HCT116 (cell line): Measurements from ENCODE around the gene FRMD4A. TPM values are rescaled to one million over a fixed set of nuclear protein-coding genes. Genes with fewer than 3 reads are reported as not detected.

Source experiments
- ATAC-seq: fragments of 200-7000 bp; cut with Tn5 transposase; 2 replicates; pipeline ENCODE4 v1.9.1; 2020; ENCODE audit warnings: mild to moderate bottlenecking, moderate library complexity
- BruUV-seq: library from RNA; stranded (reverse); fragments of 400-500 nt; replicated peaks from 2 replicates; lab custom pipeline; 2021; lab: Mats Ljungman, UMichigan
- CTCF ChIA-PET: fragments of 300-600 bp; sonication (Branson Sonifier 250); formaldehyde crosslinking; loops from one replicate; lab custom pipeline; 2021; ENCODE audit warnings: antibody characterized with exemption; lab: Charles Lee
- POLR2A ChIA-PET: fragments of 300-600, 350-600 bp; sonication (Branson Sonifier 250); formaldehyde crosslinking; loops from one replicate; lab custom pipeline; 2021; ENCODE audit warnings: antibody characterized with exemption; lab: Charles Lee
- RAD21 ChIA-PET, 2 experiments: fragments of 300-600 bp; sonication (Branson Sonifier 250); formaldehyde crosslinking; loops; one replicate each; lab custom pipeline; 2023; ENCODE audit warnings: low total read pairs in 2 of 2; ENCODE audit not compliant: uncharacterized antibody in 2 of 2, unreplicated experiment in 2 of 2, low non-redundant PET in 1 of 2; lab: Charles Lee
- DNase-seq: peaks from one replicate; pipeline ENCODE4 v3.0.0-alpha.2; 2010; ENCODE audit warnings: low read depth, low spot score
- H2AFZ ChIP-seq: fragments of 200-600 bp; shearing (Covaris generic), sonication (generic); 2 replicates; pipeline ENCODE4 v1.6.1; 2017; ENCODE audit warnings: low read depth, mixed run types, mixed read lengths, antibody characterized with exemption, low read length; ENCODE audit not compliant: poor library complexity, severe bottlenecking
- H3K27ac ChIP-seq: 2 replicates; pipeline ENCODE4 v1.5.1; 2012; ENCODE audit warnings: low read depth, low read length
- H3K27me3 ChIP-seq: fragments of 200-600 bp; sonication (generic); 2 replicates; pipeline ENCODE4 v1.6.1; 2016; ENCODE audit warnings: mixed run types, low read length, mixed read lengths; ENCODE audit not compliant: insufficient read depth
- H3K36me3 ChIP-seq, 2 experiments: fragments of 200-500 bp in 1 of 2; fragments of 200-600 bp in 1 of 2; sonication (Bioruptor generic) in 1 of 2; sonication (generic) in 1 of 2; 2 replicates each; pipeline versions ENCODE4 v1.5.1 to v1.6.1; 2014 to 2016; ENCODE audit warnings: low read length in 2 of 2, inconsistent platforms in 1 of 2, mixed read lengths in 1 of 2, mixed run types in 1 of 2; ENCODE audit not compliant: insufficient read depth in 2 of 2, control insufficient read depth in 1 of 2
- H3K4me1 ChIP-seq, 2 experiments: fragments of 200-600 bp in 1 of 2; sonication (generic) in 1 of 2; 2 replicates each; pipeline versions ENCODE4 v1.5.1 to v1.6.1; 2012 to 2017; ENCODE audit warnings: low read length in 2 of 2, inconsistent platforms in 1 of 2, mild to moderate bottlenecking in 1 of 2, mixed read lengths in 1 of 2, mixed run types in 1 of 2, moderate library complexity in 1 of 2; ENCODE audit not compliant: insufficient read depth in 2 of 2, control insufficient read depth in 1 of 2
- H3K4me2 ChIP-seq: fragments of 200-600 bp; sonication (generic); 2 replicates; pipeline ENCODE4 v1.6.1; 2017; ENCODE audit warnings: mixed run types, low read length, mixed read lengths
- H3K4me3 ChIP-seq, 2 experiments: fragments of 200-600 bp in 1 of 2; sonication (generic) in 1 of 2; replicated peaks in 1 of 2; 2 replicates each; pipeline ENCODE4 v1.5.1; 2011 to 2016; ENCODE audit warnings: low read length in 2 of 2, control low read depth in 1 of 2, low read depth in 1 of 2, mild to moderate bottlenecking in 1 of 2, mixed read lengths in 1 of 2, mixed run types in 1 of 2
- H3K79me2 ChIP-seq: fragments of 200-600 bp; sonication (generic); 2 replicates; pipeline ENCODE4 v1.6.1; 2017; ENCODE audit warnings: mild to moderate bottlenecking, mixed run types, low read length, moderate library complexity, mixed read lengths; ENCODE audit not compliant: insufficient read depth
- H3K9ac ChIP-seq: fragments of 200-600 bp; sonication (generic); 2 replicates; pipeline ENCODE4 v1.6.1; 2016; ENCODE audit warnings: low read length, mixed read lengths
- H3K9me2 ChIP-seq: fragments of 200-600 bp; sonication (generic), shearing (Covaris generic); 2 replicates; pipeline ENCODE4 v1.6.1; 2017; ENCODE audit warnings: mixed run types, mild to moderate bottlenecking, moderate library complexity; ENCODE audit not compliant: insufficient read depth
- H3K9me3 ChIP-seq, 2 experiments: fragments of 200-500 bp in 1 of 2; fragments of 200-600 bp in 1 of 2; sonication (Bioruptor generic) in 1 of 2; sonication (generic) in 1 of 2; 2 replicates each; pipeline ENCODE4 v1.6.1; 2014 to 2017; ENCODE audit warnings: low read length in 2 of 2, mixed read lengths in 2 of 2, inconsistent platforms in 1 of 2, low read depth in 1 of 2, mild to moderate bottlenecking in 1 of 2, mixed run types in 1 of 2, moderate library complexity in 1 of 2; ENCODE audit not compliant: control insufficient read depth in 1 of 2, insufficient read depth in 1 of 2
- H4K20me1 ChIP-seq: fragments of 200-600 bp; sonication (generic), shearing (Covaris generic); 2 replicates; pipeline ENCODE4 v1.6.1; 2017; ENCODE audit warnings: mixed run types, mild to moderate bottlenecking, moderate library complexity; ENCODE audit not compliant: insufficient read depth
- CTCF ChIP-seq, 3 experiments: fragments of 200-600 bp in 1 of 3; sonication (generic) in 1 of 3; IDR thresholded peaks in 2 of 3; conservative IDR thresholded peaks in 1 of 3; 2 replicates each; pipeline ENCODE4 v1.5.1; 2012 to 2017; ENCODE audit warnings: low read depth in 2 of 3, low read length in 2 of 3, antibody characterized with exemption in 1 of 3, borderline replicate concordance in 1 of 3, control low read depth in 1 of 3, mild to moderate bottlenecking in 1 of 3, mixed read lengths in 1 of 3, mixed run types in 1 of 3, moderate library complexity in 1 of 3; ENCODE audit not compliant: insufficient read depth in 1 of 3
- EGR1 ChIP-seq: IDR thresholded peaks from 2 replicates; pipeline ENCODE4 v1.6.1; 2012; ENCODE audit warnings: low read depth
- JUND ChIP-seq: IDR thresholded peaks from 2 replicates; pipeline ENCODE4 v1.6.1; 2012
- SIN3A ChIP-seq: IDR thresholded peaks from 2 replicates; pipeline ENCODE4 v1.6.1; 2012; ENCODE audit warnings: low read depth
- SRF ChIP-seq: IDR thresholded peaks from 2 replicates; pipeline ENCODE4 v1.6.1; 2012; ENCODE audit warnings: low read depth
- TCF7L2 ChIP-seq: IDR thresholded peaks from 2 replicates; pipeline ENCODE4 v1.7.0; 2011; ENCODE audit warnings: borderline replicate concordance, inconsistent platforms; ENCODE audit not compliant: insufficient read depth, insufficient read length; ENCODE audit errors: extremely low read depth
- intact Hi-C: fragments of 100-400 bp; cut with micrococcal nuclease; formaldehyde crosslinking; loops from 2 replicates; pipeline ENCODE4 v1.10.0; 2022
- total RNA-seq: library from RNA; stranded (reverse); gene quantifications from one replicate; pipeline ENCODE4 v1.2.1, GENCODE V29; 2021; ENCODE audit not compliant: unreplicated experiment

The FRMD4A gene
- total RNA-seq, 1 experiment from 2014 or later = 0.20 TPM

- H4K20me1 ChIP-seq = no peaks in the 10 kb centered on the region
- DNase-seq = no peak
- H3K79me2 ChIP-seq = no peaks in the 10 kb centered on the region
- CTCF ChIA-PET = no interaction called here
- H3K9ac ChIP-seq = no peak overlapping the region
- RAD21 ChIA-PET = no interaction called here
- ATAC-seq = no peak
- no peak overlapping the region for H3K27ac ChIP-seq
- no peak overlapping the region for H3K4me2 ChIP-seq
- H3K9me2 ChIP-seq = no peaks in the 10 kb centered on the region
- H3K27me3 ChIP-seq = peaks cover 28% of the 10 kb centered on the region; the same call in 1 of the 2 replicates
- no peaks in the 10 kb centered on the region for H3K36me3 ChIP-seq
- H3K4me3 ChIP-seq = no peak overlapping the region
- H3K4me1 ChIP-seq = peaks cover 2 to 18% of the 10 kb centered on the region in 2 experiments; a peak in 3 of 4 replicates
- no TSS peak for BruUV-seq
- TF ChIP-seq CTCF (IDR thresholded peaks at IDR 0.05 in 2 of 3, conservative IDR thresholded peaks at IDR 0.05 in 1 of 3; ENCODE audit: borderline replicate concordance in 1 of 3, insufficient read depth in 1 of 3, low read depth in 2 of 3, low read length in 2 of 3) (no peak), TCF7L2 (no peak), SRF (no peak), JUND (no peak), EGR1 (no peak), SIN3A (no peak)
- POLR2A ChIA-PET = no interaction called here
- no peaks in the 10 kb centered on the region for H3K9me3 ChIP-seq
- intact Hi-C loops = no loop called here
- no peak overlapping the region for H2AFZ ChIP-seq
Observed at GRCh38 chr10:14241196-14241595, 89.5 kb downstream of the FRMD4A start.
